GM21515 (cell line): Measurements from ENCODE around the gene ARHGAP28.
"Not testable (repeated sequence)": the region's sequence is repeated elsewhere in the genome, so short reads cannot be mapped to it uniquely, and the experiment has no call there.

Source experiments
- ATAC-seq: cut with Tn5 transposase; IDR thresholded peaks from one replicate; pipeline ENCODE4 v1.9.1; 2021; ENCODE audit not compliant: unreplicated experiment

The ARHGAP28 gene

DNA sequence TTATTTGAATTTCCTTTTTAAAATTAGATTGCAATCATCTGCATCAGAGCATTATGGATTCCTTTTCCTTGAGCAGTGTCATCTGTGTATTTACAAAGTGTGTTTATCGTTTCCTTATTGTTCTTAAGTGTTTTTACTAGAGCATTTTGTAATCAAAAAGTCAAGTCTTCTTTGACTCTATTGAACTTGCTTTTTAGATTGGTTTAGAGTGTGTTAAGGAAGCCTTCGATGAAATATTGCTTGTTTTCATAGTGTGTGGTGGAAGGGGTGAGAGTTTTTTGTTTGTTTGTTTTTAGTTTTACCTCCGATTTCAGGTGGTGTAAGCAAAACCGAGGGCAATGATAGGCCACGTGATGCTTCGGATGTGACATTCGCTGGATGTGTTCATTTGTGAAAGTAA lies 45.7 kb downstream of the ARHGAP28 start:
- no peak for ATAC-seq

DNA sequence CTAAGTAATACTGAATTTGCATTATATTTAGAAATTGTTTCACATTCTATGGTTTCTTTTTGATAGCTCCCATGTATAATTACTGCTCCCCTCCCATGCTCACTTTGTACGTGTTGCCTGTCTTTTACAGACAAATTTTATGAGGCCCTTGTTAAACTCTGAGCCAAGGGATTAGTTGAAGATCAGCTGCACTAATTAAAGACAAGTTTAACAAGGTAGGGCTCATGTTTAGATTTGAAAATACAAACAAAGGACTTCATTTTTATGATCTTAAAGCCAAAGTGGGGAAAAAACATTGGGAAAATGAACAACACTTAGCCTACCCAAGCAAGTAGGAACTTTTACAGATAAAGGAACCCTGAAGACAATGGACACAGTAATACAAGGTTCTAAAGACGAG lies 46.2 kb downstream of the ARHGAP28 start:
- no peak for ATAC-seq

DNA sequence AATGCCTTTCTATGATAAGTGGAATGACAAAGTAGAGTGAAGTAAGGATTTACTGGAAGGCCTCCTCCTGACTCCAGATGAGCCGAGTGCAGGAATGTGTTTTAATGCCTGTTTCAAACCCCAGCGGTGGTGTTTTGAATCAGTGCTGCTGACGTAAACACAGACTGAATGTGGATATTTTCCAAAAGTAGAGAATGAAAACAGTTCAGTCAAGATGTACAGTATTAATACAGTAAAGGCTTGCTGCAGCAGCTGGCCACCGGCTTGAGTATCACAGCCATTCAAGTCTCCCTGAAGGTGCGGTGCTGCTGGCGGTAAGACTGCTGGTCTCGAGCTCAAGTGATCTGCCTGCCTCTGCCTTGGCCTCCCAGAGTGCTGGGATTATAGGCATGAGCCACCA lies 46.7 kb downstream of the ARHGAP28 start:
- ATAC-seq: no peak

DNA sequence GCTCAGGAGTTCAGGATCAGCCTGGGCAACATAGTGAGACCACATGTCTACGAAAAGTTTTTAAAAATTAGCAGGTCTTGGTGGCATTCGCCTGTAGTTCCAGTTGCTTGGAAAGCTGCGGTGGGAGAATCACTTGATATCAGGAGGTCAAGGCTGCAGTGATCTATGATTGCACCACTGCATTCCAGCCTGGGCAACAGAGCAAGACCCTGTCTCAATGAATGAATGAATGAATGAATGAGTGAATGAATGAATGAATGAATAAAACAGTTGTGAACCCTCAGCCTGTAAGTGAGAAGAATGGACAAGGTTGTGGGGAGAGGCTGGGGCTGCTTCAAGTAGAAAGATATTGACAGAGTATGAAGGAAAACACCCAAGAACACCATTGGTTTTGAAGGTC lies 48.0 kb downstream of the ARHGAP28 start:
- no peak for ATAC-seq

DNA sequence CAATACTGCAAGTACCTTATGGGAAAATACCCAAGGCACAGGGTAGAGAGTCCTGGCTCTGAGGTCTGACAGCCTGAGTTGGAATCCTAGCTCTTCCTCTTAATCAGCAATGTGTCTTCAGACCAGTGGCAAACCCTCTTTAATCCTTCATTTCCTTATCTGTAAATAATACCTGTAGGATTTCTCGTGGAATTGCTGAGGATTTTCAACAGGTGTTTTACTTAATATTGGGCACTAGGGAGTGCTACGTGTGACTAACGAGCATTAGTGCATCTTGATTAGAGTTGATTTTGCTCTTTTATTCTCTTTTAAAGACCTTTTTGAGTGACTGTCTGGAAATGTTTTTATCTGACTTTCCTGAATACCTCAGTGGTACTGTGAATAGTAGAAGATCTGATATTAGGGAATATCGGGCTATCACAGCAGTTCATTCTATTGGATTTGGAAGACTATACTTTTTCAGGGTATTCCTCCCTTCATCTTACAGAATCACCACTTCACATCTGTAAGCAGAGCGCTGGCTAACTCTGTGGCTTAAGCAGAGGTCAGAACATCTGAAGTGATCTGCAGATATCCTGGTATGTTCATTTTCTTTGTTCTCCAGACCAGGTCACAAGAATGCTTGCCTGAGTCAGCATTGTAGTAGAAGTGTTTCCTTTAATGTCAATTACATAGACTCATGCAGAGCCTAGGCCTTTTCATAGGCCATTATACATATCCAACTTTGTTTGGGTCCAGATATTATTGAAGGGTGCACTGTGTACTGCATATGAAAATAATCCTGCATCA lies 49.1 kb downstream of the ARHGAP28 start:
- ATAC-seq: no peak

DNA sequence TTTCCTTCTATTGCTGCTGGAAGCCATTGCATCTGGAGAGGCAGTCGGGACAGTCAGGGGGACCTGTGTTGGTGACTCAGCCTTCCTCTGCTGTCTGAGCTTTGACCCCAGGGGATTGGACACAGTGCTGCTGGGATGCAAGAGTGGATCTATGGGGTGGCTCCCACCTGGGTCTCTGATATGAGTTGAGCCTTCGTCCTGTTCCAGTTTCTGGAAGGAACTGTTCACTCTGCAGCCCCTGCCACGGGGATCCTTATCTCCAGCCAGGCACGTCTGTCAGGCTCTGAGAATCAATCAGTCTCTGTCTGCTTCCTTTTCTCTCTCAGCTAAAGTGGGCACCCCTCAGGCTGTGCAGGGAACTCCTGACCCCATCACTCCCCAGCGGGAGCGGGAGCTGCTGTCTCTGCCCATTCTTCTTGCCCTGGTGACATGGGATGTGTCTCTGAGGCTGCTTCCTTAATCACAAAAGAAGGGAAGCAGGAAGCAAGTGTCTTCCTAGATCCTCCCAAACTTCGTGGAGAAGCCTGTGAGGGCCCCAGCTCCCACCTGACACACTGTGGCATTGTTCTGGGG lies 51.7 kb downstream of the ARHGAP28 start:
- no peak for ATAC-seq

DNA sequence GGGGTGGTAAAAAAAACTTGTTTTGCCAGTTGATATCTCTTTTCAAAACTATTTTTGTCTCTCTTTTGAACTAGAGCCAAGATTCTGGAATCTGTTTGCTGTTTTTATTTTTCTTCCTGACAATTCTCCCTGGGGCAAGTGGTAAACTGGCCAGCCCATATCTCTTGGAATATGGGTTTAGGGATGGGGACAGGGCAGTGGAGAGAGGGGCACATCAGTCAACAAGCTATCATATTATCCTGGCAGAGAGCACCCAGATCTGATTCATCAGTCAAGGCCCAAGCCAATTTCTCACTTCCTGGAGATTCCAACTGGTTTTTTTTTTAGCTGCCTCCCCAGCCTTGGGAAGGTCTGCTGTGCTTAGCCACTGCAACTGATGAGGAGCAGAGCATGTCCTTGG lies 52.3 kb downstream of the ARHGAP28 start:
- no peak for ATAC-seq

DNA sequence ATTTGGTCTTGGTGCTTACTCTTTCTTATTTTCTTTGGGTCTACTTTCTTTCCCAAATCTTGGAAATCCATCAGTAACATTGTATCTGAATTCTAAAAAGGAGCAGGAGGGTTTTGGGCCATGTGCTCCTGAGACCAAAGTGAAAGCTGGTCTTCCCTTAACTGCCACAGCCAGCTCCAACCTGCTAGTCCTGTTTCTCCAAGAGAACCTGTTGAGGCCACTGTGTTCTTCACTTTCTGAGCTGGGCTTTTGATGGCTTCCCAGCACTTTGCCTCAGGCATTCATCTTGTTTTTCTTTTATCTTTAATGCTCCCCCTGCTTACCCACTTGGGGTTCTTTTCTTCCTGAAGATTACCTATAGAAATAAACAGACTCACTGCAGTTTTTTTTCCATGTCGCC lies 53.3 kb downstream of the ARHGAP28 start:
- ATAC-seq: no peak

DNA sequence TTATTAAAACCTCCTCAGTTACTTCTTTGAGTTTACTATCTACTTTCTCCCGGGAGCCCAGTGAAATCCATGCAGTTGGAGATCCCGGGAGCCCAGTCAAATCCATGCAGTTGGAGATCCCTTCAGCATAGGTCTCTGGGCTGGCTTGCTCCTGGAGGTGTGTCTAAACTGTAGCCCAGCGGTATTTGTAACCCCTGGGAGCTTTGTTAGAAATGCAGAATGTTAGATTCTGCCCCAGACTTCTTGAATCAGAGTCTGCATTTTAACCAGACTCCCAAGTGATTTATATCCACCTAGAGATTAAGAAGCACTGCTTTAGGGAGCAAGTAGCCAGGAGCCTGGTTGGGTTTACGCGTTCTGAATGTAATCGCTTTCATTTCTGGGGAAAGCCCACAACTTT lies 54.5 kb downstream of the ARHGAP28 start:
- no peak for ATAC-seq

DNA sequence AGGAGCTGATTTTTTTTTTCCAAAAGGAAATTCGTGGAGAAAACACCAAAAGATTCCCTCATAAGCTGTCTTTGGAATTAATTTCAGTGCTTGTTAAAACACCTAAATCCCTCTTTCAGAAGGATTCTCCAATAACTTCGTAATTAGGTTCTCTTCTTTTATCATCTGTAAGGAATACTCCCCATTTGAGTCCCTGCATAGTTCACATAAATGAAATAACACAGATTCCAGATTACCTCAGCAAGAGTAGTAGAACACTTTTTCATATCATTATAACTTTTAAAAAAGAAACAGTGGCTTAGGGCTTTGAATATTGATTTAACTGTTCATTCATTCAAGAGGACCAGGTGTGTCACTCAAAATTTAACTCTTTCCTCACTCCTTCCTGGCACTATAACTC lies 55.5 kb downstream of the ARHGAP28 start:
- no peak for ATAC-seq

DNA sequence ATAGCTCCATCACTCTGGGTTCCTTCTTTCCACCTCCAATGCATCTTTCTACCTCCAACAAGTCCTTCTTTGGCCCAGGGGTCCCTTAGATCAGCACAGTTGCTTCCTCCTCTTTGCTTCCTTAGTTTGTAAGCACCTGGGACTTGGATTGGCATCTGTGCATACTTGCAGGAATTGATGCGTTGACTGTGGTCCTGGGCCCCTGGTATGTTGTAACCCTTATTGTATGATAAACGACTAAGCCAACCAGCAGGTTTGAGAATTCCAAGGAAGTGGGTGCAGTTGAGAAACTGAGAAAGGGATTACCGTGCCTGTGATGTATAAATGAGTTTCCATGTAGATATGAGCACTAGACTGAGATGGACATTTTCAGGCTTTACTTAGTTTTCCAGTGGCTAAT lies 55.9 kb downstream of the ARHGAP28 start:
- ATAC-seq: no peak

DNA sequence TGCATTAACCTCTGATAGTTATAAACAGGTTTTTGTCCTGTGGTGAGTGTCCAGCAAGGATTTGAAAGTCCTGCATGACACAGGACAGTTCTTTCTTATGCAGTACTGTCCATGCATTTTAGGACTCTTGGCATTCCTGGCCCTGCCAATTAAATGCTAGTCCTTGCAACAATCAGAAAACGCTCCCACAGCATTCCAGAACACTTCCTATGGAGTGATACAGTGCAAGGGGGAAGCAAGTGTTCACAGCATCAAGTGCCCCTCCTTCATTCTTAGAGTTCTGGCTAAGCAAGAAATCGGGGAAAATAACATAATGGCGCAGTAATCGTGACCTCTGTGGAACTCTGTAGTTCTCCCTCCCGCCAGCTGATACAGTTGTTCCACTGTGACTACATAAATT lies 62.9 kb downstream of the ARHGAP28 start:
- ATAC-seq: no peak

DNA sequence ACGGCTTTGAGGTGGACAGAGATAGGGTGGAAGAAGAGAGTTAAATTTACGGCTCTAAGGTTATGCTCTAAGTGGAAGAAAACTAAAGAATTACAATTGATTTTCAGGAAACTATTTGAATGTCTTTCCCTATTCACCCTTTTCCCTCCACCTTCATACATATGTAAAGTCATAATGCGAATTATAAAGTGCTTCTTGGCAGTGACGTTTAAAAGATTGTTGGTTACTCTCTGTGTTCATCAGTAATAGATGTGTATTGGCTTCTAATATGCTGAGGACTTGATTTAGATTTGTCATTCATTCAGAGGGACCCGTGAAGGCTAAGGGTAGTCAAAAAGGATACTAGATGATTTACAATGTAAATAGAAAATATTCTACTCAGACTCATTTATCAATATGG lies 63.9 kb downstream of the ARHGAP28 start:
- no peak for ATAC-seq

DNA sequence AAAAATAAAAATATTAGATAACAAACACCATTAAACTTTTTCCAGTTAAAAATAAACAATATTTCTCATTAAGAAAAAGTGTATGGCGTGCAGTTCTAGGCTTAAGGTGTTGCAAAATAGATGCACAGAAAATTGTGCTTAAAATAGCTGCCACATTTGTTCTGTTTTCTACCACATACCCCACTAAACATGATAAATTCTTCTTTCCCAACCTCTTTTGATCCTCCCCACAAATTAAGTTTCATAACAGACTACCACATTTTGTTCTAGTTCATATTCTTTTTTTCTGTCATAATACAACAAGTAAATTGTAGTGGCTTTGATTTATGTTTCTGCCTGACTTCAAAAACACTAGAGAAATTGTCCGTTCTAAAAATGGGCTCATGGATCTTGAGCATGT lies 64.5 kb downstream of the ARHGAP28 start:
- ATAC-seq: no peak

DNA sequence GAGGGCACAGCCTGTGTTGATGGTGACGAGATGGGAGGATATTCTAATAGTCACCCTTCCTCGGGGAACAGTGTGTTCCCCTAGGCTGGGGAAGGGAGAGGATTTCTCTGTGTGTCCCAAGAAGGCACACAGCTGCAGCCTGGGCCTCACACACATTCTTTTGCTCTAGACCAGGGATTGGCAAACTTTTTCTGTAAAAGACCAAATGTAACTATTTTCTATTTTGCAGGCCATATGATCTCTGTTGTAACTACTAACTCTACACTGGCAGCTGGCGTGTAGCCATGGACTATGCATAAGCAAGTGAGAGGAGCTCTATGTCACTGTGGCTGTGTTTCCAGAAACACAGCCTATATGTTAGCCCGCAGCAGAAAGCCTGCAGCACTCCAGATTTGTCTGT lies 65.8 kb downstream of the ARHGAP28 start:
- no peak for ATAC-seq

DNA sequence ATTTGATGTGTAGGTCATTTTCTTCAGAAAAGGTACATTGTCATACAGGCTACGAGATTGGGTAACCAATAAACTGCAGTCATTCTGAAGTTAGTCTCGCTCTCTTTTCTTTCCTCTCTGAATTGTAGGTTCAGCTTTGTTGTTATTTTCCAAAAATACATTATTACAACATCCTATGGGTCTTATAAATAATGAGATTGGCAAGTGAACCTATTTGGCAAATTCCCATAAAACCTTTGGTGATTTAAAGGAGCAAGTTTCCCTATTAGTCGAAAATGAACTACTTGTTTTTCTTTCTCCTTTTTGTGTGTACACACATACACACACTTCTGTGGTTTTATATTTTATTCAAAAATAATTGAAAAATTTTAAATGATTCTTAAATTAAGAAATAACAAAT lies 67.0 kb downstream of the ARHGAP28 start:
- no peak for ATAC-seq

DNA sequence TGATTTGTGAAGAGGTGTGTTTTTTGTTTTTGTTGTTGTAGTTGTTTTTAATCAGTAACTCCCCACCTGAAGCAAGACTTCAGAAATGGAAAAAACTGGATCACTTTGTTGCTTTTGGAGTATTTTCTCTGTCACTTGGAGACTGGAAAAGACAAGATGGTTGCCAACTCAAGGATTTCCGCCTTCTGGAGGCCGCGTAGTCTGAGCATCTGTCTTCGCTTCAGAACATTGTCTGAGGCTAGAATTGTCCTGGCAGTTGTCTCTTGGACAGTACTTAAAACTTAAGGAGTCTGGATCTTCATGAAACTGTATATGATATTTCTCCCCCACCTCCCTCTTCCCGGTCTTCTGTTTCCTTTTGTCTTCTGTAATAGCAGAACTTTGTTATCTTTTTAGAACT lies 67.7 kb downstream of the ARHGAP28 start:
- ATAC-seq: no peak

DNA sequence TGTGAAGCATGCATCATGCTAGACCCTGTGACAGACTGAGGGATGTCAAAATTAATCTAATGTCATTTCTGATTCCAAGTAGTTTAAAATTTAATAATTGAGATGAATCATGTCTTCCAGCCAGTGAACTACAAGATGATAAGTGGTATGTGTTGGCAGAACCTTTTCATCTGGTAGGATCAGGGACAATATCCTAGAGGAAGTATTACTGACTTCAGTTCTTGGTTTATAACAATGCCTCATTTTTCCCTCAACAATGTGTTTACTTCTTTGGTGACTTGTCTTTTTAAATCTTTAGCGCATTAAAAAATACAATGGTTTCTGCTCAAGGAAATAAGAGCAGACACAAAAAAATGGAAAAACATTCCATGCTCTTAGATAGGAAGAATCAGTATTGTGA lies 69.4 kb downstream of the ARHGAP28 start:
- no peak for ATAC-seq

DNA sequence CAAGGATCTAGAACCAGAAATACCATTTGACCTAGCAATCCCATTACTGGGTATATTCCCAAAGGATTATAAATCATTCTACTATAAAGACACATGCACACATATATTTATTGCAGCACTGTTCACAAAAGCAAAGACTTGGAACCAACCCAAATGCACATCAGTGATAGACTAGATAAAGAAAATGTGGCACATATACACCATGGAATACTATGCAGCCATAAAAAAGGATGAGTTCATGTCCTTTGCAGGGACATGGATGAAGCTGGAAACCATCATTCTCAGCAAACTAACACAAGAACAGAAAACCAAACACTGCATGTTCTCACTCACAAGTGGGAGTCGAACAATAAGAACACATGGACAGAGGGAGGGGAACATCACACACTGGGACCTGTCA lies 70.8 kb downstream of the ARHGAP28 start:
- not testable (repeated sequence) for ATAC-seq

DNA sequence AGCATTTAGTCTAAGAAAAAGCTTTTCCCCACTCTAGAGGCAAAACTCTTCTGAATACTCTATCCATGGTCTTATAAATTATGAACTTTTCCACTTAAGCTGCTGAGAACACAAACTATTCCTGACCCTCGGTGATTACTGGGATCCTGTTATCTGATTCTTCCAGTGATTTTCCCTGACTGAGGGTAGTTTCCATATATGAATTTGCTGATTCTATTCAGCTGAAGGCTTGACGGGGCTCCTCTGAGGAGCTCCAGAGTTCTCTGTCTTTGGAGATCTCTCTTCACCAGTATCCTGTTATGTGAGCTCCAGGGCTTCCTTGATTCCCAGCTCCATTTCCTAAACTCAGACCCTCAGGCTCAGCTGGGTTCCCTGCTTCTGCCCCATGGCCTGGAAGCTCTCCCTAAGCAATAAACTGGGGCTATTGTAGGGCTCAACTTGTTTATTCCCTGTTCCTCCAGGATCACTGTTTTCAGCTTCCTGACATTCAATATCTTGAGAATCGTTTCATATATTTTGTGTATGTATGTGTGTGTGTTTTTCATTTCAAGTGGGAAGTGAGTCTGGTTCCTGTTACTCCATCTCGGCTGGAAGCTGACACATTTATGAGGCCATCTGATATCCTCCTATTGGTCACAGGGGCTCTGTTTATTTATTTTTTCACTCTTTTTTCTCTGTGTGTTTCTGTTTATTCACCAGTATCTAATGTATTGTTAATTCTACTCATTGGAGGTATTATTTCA lies 78.2 kb downstream of the ARHGAP28 start:
- ATAC-seq: no peak

DNA sequence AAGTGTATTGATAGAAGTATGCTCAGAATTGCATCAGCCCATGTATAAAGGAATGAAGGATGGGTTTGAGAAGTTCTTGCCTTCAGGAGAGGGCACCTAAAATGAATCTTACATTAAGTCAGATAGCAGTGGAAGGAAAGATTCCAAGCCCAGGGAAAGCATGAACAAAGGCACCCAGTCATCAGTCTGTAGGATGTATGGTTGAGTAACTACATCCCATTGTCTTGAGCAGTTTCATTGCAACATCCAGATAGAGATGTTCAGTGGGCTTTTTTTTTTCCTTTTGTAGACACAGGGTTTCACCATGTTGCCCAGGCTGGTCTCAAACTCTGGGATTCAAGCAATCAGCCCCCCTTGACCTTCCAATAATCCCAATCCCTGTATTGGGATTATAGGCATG lies 80.7 kb downstream of the ARHGAP28 start:
- ATAC-seq: no peak

DNA sequence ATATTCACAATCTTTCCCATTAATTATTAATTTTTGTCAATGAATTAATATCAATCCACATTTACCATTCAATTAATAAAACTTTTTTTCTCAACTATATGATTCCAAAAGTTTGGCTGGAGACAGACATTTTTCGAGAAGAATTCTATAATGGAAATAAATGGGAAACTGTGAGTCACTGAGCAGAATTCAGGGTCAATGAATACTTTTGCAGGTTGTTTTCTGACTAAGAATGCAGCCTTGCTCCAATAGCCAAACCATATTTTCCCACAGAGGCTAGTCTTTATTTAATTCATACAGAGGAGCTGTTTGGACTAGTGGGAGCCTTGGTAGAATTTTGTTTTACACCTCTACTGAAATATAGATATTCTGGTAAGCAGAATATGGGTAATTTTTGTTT lies 82.3 kb downstream of the ARHGAP28 start:
- no peak for ATAC-seq
